Smooth muscle cell of the brain vasculature (primary cell): ENCODE results near the gene DOCK3.
"Not testable (repeated sequence)": the region's sequence is repeated elsewhere in the genome, so short reads cannot be mapped to it uniquely, and the experiment has no call there.

ENCODE experiments used
- DNase-seq: peaks from one replicate; pipeline ENCODE4 v3.0.0-alpha.2; 2012; ENCODE audit warnings: low read depth, low spot score

The DOCK3 gene

DNA sequence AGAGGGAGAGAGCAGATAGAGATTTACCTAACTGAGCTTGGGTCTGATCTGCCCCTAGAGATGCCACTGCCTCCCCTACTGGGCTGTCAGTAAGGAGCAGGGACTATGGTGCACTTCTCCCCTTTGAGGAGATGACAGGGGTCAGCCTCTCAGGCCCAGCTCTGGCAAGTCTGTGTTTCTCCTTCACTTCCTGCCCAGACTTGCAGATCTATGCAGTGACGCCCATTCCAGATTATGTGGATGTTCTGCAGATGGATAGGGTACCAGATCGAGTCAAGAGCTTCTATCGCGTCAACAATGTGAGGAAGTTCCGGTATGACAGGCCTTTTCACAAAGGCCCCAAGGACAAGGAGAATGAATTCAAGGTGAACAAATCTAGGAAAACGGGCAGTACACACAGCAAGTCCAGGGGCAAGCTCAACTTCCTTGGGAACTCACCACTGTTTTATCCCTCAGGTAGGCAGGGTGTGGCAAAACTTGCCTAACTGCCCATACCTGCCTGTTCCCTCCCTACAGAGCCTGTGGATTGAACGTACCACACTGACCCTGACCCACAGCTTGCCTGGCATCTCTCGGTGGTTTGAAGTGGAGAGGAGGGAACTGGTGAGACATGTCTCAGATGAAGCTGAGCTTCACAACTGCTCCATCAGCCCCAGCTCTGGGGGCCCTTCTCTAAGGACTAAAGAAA lies 681.3 kb downstream of the DOCK3 start:
- DNase-seq = no peak

DNA sequence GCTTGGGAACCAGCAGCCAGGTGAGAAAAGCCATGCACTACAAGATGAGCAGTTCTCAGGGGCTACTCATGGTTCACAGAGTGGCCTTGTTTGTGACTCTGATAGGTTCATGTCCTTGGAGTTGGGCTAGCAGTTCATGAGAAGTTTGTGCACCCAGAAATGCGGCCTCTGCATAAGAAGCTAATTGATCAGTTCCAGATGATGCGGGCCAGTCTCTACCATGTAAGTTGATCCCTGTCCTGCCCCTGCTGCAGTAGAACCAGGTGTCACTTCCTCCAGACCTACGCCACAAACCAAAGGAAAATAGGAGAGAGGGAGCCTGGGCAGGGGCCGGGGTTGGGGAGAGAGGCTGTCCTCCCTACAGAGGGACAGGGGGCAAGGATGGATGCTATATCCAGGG lies 683.1 kb downstream of the DOCK3 start:
- no peak for DNase-seq

DNA sequence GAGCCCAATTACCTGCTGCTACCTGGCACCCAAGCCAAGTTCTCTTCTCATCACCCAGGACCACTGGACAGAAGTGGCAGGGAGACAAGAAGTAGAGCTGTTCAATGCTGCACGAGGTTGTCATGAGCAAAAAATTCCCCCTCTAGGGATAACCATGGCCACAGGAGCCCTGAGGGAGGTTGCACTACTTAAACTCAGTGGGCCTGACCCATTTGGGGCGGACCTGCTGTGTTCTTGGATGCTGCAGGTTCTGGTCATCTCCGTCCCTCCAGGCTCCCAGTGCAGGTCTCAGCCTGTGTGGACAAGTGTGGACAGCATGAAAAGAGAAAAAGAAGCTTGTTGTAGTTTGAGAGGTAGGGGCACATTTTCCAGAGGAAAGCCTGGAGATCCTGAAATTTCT lies 684.3 kb downstream of the DOCK3 start:
- DNase-seq = no peak

DNA sequence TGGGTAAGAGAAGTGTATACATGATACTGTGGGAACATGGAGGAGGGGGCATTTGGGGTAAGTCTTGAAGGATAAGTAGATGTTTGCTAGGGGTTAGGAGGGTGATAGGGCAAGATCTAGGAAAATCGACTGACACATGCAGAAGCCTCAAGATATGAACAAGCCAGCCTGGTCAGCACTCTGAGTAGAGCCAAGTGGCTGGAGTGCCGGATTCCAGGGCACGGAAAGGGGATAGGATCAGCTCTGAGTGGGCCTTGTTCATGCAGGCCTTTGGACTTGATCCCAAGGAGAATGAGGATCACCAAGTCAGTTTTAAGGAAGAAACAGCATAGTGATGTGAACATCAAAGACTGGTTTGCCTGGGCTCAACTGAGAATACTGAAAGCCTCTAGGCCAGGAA lies 686.1 kb downstream of the DOCK3 start:
- DNase-seq = no peak

DNA sequence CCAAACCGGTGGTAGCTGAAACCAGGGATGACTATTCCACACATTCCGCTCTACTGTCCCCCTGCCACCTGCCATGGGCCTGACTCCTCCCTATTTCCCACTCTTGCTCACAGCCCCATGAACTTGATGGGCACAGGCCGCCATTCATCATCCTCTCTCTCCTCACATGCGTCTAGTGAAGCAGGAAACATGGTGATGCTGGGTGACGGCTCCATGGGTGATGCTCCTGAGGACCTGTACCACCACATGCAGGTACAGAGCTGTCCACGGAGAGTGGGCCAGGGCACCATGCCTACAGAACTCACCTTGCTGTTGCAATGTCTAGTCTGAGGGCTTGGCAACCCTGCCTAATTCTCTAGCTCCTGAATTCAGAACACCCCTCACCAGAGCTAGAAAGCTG lies 687.0 kb downstream of the DOCK3 start:
- no peak for DNase-seq

DNA sequence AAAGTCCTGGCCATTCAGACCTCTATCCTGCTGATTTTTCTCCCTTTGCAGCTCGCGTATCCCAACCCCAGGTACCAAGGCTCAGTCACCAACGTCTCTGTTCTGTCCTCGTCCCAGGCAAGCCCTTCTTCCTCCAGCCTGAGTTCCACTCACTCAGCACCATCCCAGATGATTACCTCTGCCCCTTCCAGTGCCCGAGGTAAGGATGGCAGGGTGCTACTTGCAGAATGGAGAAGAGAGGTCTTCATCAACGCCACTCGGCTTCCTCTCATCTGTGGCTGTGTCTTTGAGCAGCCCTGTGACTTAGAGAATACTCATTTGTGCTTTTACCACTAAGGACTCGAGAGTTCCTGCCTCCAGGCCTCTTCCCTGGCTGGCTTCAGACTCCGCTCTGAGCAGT lies 687.7 kb downstream of the DOCK3 start:
- DNase-seq = no peak

DNA sequence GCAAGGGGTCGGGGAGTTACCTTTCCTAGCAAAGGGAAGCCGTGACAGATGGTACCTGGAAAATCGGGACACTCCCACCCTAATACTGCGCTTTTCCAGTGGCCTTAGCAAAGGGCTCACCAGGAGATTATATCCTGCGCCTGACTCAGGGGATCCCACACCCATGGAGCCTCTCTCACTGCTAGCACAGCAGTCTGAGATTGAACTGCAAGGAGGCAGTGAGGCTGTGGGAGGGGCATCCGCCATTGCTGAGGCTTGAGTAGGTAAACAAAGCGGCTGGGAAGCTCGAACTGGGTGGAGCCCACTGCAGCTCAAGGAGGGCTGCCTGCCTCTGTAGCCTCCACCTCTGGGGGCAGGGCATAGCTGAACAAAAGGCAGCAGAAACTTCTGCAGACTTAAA lies 693.5 kb downstream of the DOCK3 start:
- DNase-seq = not testable (repeated sequence)

DNA sequence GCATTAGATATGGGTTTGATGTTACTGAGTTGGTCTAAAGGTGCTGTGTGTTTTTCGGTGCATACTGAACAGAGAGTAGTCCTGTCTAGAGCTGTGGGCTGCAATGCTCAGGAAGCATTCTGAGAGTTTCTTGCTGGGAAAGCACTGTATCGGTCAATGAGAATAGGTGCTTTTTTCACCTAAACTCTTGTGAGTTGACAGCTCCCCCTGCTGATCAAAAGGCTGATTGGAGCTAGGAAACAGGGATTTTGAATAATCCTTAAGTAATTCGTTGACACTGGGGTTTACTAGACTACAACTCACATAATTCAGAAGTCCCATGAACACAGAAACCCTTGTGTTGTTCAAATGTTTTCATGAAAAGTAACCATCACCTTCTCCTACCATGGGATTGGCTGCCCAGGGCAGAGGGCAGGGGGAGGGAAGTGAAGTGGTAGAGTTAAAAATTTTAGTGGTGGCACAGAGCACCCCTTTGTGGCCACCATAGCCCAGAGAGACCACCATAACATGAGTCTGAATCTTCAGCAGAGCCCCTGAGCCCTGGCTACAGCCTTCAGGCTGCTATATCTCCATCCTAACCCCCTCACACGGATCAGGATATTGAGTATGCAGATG lies 697.3 kb downstream of the DOCK3 start:
- DNase-seq = peak; percentile 52

DNA sequence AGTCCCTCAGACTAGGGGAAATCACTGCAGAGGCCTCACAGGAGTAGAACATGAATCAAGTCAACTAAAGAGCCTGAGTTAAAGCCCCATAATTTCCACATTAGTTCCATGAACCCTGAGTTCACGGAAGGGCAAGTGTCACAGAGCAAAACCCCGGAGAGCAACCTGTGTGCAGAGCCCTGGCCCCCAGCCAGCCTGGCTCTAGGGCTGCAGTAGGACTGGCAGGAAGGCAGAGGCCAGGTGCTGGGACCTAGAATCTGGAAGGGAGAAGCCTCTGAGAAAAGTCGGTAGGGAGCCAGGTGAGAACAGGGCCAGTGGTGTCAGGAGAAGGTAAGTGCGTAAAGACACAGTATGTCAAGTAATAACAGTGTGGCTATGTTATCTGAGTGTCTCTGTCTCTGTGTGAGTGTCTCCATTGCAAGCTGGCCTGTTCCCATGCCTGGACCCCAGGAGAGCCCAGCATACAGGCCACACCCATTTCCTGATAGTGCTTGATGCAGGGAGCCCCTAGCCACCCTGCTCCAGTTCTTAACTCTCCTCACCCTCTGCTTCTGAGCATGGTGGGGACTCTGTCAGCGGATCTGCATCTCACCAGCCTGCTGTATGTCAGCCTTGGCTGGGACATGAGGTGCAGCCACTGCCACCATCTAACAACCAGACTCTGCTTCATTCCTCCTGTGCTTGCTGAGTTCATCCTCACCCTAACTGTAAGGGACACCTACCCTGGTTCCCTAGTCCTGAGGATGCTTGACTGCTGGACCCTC lies 699.1 kb downstream of the DOCK3 start:
- no peak for DNase-seq

DNA sequence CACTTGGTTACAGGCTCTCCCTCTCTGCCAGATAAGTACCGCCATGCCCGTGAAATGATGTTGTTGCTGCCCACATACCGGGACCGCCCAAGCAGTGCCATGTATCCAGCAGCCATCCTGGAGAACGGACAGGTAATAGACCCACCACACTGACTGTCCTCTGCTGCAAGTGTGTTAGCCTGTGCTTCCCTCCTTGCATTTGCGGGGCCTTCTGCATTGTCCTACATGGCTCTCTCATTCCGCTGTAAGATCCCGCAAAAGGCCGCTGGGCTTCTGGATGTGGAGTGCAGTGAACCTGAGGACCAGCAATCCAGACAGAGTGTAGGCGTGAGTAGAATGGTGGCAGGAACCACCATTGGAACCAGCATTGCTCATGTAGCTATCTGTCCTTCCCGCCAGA lies 699.7 kb downstream of the DOCK3 start:
- no peak for DNase-seq

DNA sequence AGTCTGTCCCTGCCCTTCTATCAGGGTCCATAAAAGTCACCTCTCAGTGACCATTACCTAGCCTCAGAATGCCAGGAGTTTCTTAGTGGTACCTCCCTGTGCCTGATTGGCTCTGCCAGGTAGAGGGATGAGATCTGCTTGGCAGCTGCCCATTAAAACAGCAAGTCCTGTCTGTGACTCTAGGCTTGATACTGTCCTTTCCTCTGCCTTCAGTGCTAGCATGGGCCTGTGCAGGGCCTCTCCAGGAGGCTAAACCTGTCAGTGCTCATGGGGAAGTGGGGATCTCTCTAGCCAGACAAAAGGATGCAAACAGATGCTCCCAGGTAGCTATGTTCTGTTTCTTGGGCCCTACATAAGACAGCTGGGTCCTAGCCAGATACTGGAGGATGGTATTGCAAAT lies 700.4 kb downstream of the DOCK3 start:
- DNase-seq = no peak

DNA sequence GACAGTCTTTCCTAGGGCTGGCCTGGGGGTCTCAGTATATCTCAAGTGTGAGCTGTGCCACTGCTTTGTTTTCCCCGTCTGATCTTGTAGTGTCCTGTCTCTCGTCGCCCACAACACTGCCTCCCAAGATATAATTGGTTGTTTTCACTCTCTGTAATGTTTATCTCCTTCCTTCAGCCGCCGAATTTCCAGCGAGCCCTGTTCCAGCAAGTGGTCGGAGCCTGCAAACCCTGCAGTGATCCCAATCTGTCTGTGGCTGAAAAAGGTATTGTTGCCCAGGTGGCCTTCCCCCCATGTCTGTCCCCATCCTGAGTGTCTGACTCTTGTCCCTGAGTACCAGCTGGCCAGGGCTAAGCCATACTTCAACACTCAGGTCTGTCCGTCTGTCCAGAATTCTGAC lies 700.8 kb downstream of the DOCK3 start:
- DNase-seq = no peak

DNA sequence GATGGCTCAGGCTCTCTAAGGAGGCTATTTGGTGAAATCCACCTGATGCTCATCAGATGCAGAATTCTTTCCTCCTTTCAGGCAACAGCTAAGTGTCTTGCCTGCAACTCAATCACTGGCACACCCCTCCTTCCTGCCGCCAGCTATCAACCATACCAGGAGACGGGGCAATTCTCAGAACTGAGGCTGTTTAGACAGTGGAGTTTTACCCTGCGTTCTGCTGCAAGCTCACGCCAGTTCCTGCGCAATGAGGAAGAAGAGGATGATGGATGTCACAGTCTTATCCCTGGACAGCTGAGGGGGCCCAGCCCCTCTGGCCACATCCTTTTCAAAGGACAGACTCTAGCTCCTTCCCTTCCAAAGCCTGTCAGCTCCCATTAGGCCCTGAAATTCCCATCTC lies 703.3 kb downstream of the DOCK3 start:
- no peak for DNase-seq

DNA sequence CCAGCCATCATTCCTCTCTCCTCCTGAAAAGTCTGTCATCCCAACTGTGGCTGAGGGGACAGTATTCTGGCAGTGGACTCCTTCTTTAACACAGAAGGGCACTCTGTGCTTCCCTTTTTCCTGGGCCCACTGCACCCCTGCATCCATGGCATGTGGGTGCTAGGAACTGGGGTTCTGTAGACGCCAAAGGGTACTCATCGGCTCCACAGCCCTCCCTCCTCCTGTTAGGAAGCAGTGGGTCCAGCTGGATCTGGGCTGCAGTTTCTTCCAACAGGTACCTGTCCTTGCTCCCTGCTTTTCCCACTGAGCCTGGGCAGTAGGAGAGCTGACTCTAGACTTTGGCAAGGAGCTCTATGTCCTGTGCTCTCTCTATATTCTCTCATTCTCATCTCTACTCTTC lies 704.0 kb downstream of the DOCK3 start:
- no peak for DNase-seq

DNA sequence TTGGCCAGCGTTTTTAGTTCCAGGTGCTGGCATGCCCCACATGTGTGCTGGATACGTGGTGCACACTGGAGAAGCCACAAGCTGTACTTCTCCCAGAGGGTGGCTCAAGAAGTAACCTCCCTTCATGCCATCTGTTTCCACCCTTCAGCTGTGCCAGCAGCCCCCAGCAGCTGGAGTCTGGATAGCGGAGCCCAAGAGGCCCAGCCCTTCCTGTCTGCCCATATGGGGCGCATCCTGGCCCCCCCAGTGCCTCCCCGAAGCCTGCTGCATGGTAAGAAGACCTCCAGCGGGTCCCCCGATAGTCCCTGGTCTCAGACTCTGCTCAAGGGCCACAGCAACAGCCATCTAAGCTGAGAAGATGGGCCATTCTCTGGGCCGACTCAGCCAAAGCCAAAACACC lies 704.6 kb downstream of the DOCK3 start:
- DNase-seq = no peak

DNA sequence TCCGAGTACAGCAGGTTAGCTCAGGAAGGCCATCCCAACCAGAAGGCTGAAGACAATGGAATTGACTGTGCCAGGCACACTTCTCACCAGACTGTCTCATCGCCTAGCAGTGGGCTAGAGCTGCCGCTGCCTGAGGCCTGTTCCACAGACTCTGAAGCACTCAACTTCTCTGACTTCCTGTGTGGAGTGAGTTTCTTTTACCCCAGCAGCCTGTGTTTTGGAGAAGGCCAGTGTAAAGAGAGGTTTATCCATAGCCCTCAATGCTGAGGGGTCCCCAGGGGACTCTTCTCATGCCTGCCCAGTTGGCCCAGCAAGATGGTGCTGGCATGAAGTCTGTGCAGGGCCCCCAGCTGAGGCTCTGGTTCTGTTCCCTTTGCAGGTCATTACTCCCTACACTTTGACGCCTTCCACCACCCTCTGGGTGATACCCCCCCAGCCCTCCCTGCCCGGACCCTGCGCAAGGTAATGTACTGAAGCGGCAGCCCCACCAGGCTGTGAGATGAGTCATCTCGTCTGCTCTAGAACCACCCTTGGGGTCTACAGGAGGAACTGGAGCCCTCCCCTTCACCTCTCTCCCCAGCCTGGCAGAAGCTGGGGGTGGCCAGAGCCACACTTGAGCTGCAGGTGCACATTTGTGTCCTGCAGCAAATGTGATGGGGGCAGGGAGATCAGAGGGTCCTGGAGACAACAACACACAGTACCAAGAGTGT lies 705.2 kb downstream of the DOCK3 start:
- DNase-seq = no peak

DNA sequence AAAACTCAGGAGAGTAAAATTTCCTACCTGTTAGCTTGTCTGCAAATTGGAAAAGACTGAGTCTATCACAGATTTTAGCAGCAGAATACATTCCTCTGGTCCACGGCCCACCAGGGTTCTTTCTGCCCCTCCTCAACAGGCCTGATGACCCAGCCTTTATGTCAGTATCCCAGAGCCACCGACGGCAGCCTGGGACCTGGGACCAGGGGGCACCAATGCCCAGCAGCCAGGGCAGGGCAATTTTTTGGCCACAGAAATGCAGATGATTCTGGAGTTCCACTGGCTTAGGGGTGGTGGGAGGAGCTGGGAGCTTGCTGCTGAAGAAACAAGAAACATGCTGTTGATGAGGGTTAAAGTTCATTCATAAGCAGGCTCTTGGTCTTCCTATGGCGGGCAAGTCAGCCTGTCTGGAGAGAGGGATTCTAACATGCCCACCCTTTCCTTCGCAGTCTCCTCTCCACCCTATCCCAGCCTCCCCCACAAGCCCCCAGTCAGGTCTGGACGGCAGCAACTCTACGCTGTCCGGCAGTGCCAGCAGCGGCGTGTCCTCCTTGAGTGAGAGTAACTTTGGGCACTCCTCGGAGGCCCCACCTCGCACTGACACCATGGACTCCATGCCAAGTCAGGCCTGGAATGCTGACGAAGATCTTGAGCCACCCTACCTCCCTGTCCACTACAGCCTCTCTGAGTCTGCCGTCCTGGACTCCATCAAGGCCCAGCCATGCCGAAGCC lies 706.0 kb downstream of the DOCK3 start:
- no peak for DNase-seq

DNA sequence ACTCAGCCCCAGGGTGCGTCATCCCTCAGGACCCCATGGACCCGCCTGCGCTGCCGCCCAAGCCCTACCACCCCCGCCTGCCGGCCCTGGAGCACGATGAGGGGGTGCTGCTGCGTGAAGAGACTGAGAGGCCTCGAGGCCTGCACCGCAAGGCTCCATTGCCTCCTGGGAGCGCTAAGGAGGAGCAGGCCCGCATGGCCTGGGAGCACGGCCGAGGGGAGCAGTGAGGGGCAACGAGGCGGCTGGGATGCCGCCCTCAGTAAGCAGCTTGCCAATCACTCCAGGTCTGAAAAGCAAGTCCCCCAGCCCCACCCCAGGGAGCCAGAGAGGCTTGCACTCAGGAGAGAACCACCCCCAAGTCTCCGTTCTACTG lies 706.6 kb downstream of the DOCK3 start:
- no peak for DNase-seq

DNA sequence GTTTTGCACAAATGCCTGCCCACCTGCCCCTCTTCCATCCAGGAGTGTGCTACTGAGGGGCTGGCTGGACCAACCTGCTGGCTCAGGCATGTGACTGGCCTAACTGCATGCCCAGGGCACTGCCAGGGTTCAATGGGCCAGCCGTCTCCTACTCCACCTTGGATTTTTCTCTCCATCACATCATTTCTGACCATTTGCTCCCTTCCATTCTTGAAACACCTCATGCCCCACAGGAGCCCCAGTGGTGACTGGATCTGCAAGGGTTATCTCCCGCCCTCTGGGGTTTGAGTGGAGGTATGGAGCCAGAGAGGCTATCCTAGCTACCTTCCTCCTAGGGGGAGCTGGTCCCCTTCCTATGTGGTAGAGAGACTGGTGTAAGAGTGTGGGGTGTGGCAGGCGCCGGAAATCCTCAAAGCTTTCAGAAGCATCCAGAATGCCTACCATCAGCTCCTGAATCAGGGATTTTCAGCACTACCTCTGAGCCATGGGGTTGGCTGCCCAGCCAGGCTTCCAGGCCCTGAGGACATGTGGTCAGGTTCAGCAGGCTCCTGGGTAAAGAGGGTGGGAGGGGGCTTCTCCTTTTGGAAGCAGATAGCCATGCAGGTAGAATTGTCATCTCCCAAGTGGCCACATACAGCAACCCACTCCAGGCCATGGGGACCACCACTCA lies 707.5 kb downstream of the DOCK3 start:
- DNase-seq = no peak

DNA sequence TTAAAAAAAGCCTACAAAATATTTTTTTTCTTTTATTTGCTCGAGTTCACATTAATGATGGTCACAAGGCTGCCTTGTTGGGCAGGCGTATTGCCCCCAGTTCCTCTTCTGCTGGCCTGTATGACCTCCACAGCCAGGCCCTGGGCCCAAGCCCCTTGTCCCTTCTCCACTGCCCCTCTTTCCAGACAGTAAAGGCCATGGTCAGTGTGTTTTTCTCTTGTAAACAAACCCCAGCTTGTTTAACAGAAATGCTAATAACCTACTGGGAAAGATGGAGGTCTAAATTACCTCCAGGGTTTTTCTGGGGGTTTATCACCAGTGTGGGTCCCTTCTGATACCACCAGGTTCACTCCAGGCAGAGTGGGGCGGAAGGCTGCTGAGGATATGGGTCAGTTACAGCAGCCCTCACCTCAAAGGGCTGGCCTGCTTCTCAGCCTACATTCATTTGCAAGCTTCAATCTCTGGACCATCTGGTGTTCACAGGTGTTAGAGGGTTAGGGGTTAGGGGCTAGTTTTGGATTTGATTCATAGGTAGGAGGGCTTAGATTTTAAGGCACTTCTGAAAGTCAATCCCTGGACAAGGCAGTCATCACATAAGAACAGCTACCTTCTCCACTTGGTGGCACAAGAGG lies 708.3 kb downstream of the DOCK3 start:
- DNase-seq = no peak
